H1 (cell line): ENCODE data around the gene SLC1A3.

Source experiments
- CREB1 ChIP-seq: IDR thresholded peaks from 2 replicates; pipeline ENCODE4 v1.6.1; 2012; ENCODE audit warnings: inconsistent platforms
- CTCF ChIP-seq, 3 experiments: IDR thresholded peaks; 1 replicate in 2 of 3; 2 replicates in 1 of 3; pipeline versions ENCODE4 v1.5.1 to v1.6.1; 2011; ENCODE audit warnings: low read length in 3 of 3, mild to moderate bottlenecking in 3 of 3, inconsistent platforms in 2 of 3, low read depth in 1 of 3, moderate library complexity in 1 of 3; ENCODE audit not compliant: insufficient read depth in 1 of 3; ENCODE audit errors: control extremely low read depth in 1 of 3
- RAD21 ChIP-seq, 2 experiments: IDR thresholded peaks in 1 of 2; conservative IDR thresholded peaks in 1 of 2; 2 replicates each; pipeline ENCODE4 v1.6.1; 2011; ENCODE audit warnings: low read depth in 2 of 2, low read length in 2 of 2, improper control_type of control experiment in 1 of 2, inconsistent platforms in 1 of 2, mild to moderate bottlenecking in 1 of 2, moderate library complexity in 1 of 2

- TF ChIP-seq CREB1 (peak; percentile 73), CTCF (IDR thresholded peaks at IDR 0.05; ENCODE audit: control extremely low read depth in 1 of 3, insufficient read depth in 1 of 3, low read depth in 1 of 3, low read length in 3 of 3) (no peak), RAD21 (IDR thresholded peaks at IDR 0.05 in 1 of 2, conservative IDR thresholded peaks at IDR 0.05 in 1 of 2; ENCODE audit: low read depth in 2 of 2, low read length in 2 of 2) (no peak)
Observed at GRCh38 chr5:36655161-36655560, 48.8 kb downstream of the SLC1A3 start.
